SK-N-SH (cell line): ENCODE results near the gene ABCA3.
"Not testable (repeated sequence)": the region's sequence is repeated elsewhere in the genome, so short reads cannot be mapped to it uniquely, and the experiment has no call there.

ENCODE experiments used
- CHD2 ChIP-seq: fragments of 150-350 bp; IDR thresholded peaks from 2 replicates; pipeline ENCODE4 v1.6.1; 2018; ENCODE audit warnings: low read length; ENCODE audit not compliant: partially characterized antibody
- EP300 ChIP-seq, 2 experiments: IDR thresholded peaks; 2 replicates each; pipeline versions ENCODE4 v1.4.0 to v1.6.1; 2012; ENCODE audit warnings: borderline replicate concordance in 1 of 2, low read depth in 1 of 2, low read length in 1 of 2
- GATA2 ChIP-seq: sonication (generic); formaldehyde crosslinking; IDR thresholded peaks from 2 replicates; pipeline ENCODE4 v1.5.0; 2020; ENCODE audit warnings: mild to moderate bottlenecking, missing genetic modification reagents
- MXI1 ChIP-seq: IDR thresholded peaks from 2 replicates; pipeline ENCODE4 v1.6.1; 2012; ENCODE audit warnings: mild to moderate bottlenecking, low read depth, low read length, improper control_type of control experiment
- NRF1 ChIP-seq: IDR thresholded peaks from 2 replicates; pipeline ENCODE4 v1.6.1; 2012; ENCODE audit warnings: low read depth, mild to moderate bottlenecking, low read length
- RAD21 ChIP-seq: IDR thresholded peaks from 2 replicates; pipeline ENCODE4 v1.6.1; 2012; ENCODE audit warnings: mild to moderate bottlenecking, low read length
- RCOR1 ChIP-seq: fragments of 150-350 bp; IDR thresholded peaks from 2 replicates; pipeline ENCODE4 v1.6.1; 2017; ENCODE audit warnings: antibody characterized with exemption, low read length
- RFX5 ChIP-seq: IDR thresholded peaks from 2 replicates; pipeline ENCODE4 v1.6.1; 2012; ENCODE audit warnings: mild to moderate bottlenecking, improper control_type of control experiment, low read length
- TAF1 ChIP-seq: IDR thresholded peaks from 2 replicates; pipeline ENCODE4 v1.6.1; 2012; ENCODE audit warnings: low read depth, mild to moderate bottlenecking, low read length, moderate library complexity, borderline replicate concordance
- TEAD4 ChIP-seq: IDR thresholded peaks from 2 replicates; pipeline ENCODE4 v1.4.0; 2012; ENCODE audit warnings: mild to moderate bottlenecking, borderline replicate concordance; ENCODE audit not compliant: insufficient read depth
- TF ChIP-seq, protein P1 (sequence below): fragments of 200-600 bp; sonication (generic); IDR thresholded peaks from 2 replicates; pipeline ENCODE4 v1.6.1; 2017; ENCODE audit warnings: antibody characterized with exemption, mild to moderate bottlenecking, moderate library complexity
- TF ChIP-seq, protein P2 (sequence below): fragments of 150-350 bp; IDR thresholded peaks from 2 replicates; pipeline ENCODE4 v1.6.1; 2017; ENCODE audit warnings: antibody characterized with exemption, low read length, low read depth, borderline replicate concordance

DNA sequence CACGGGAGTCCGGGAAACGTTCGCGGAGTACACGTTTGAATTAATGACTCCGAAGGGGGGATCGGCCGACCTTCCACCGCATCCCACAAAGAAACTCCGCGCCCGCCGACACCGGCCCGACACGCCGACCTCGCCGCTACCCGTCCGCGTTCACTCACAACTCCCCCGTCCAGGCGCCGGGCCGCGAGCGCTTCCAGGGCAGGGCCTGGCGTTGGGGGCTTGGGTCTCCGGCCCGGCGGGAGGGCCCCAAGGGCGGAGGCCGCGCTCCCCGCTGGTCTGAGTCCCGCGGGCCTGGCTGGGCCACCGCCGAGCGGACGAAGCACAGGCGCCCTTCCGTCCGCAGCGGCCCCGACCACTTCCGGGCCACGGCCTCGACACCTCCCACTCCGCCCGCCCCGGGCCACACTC lies 73.0 kb downstream of the ABCA3 start:
- not testable (repeated sequence) for TF ChIP-seq RFX5; RCOR1; EP300 (IDR thresholded peaks at IDR 0.05; ENCODE audit: borderline replicate concordance in 1 of 2, low read depth in 1 of 2, low read length in 1 of 2); TAF1; CHD2; RAD21; NRF1; GATA2 (CRISPR knock-in tag); TEAD4
- TF ChIP-seq, protein P1, sequence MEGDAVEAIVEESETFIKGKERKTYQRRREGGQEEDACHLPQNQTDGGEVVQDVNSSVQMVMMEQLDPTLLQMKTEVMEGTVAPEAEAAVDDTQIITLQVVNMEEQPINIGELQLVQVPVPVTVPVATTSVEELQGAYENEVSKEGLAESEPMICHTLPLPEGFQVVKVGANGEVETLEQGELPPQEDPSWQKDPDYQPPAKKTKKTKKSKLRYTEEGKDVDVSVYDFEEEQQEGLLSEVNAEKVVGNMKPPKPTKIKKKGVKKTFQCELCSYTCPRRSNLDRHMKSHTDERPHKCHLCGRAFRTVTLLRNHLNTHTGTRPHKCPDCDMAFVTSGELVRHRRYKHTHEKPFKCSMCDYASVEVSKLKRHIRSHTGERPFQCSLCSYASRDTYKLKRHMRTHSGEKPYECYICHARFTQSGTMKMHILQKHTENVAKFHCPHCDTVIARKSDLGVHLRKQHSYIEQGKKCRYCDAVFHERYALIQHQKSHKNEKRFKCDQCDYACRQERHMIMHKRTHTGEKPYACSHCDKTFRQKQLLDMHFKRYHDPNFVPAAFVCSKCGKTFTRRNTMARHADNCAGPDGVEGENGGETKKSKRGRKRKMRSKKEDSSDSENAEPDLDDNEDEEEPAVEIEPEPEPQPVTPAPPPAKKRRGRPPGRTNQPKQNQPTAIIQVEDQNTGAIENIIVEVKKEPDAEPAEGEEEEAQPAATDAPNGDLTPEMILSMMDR = not testable (repeated sequence)
- peak; percentile 21; the same call in 1 of the 2 replicates for TF ChIP-seq MXI1
- TF ChIP-seq, protein P2, sequence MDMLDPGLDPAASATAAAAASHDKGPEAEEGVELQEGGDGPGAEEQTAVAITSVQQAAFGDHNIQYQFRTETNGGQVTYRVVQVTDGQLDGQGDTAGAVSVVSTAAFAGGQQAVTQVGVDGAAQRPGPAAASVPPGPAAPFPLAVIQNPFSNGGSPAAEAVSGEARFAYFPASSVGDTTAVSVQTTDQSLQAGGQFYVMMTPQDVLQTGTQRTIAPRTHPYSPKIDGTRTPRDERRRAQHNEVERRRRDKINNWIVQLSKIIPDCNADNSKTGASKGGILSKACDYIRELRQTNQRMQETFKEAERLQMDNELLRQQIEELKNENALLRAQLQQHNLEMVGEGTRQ = not testable (repeated sequence)
